IPS-18c (cell line): ENCODE data around the gene KLHL22.

Experiments
- H3K4me3 ChIP-seq: 2 replicates; pipeline ENCODE4 v1.7.0; 2013; ENCODE audit warnings: low read depth, mild to moderate bottlenecking, low read length, moderate library complexity; ENCODE audit not compliant: insufficient read depth
- H3K9me3 ChIP-seq: one replicate; pipeline ENCODE4 v1.6.1; 2013; ENCODE audit warnings: mild to moderate bottlenecking, low read length, moderate library complexity; ENCODE audit not compliant: control insufficient read depth, insufficient read depth

KLHL22 gene

DNA sequence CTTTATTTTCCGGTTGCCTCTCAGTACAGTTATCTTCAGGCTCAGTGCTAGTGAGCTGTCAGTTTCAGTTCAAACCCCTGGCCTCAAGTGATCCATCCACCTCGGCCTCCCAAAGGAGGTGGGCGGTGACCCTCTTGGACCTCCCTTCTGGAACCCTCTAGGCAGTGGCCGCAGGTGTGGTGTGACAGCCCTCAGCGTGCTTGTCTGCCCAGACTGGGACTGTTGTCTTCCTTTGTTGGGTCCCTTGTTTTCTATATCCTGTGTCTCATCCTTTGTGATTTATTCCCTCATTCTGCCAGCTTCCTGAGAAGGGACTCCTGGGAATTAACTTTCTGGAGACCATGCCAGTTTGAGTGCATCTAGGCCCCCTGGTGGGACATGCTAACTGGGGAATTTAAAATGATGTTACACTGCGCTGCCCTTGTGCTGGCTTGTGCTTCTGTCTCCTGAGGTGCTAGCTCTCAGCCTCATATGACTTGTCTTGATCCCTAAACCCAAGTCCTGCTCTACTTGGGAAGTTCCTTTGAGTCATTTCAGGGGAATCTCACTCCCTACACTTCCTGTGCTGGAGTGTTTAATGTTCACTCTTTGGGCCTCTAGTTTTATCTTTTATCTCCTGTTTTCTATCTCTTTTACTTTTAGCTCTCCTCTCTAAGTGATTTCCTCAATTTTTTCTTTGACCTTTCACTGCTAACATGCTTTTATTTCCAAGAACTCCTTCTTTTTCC lies 31.2 kb upstream of the KLHL22 start:
- H3K4me3 ChIP-seq = no peak overlapping the region
- H3K9me3 ChIP-seq = peaks cover 5% of the 10 kb centered on the region

GRCh38 chr22:20526305-20526627 lies 30.7 kb upstream of the KLHL22 start:
- Histone ChIP-seq H3K9me3 (peaks cover 5% of the 10 kb centered on the region), H3K4me3 (no peak overlapping the region)

GRCh38 chr22:20525048-20525447 lies 29.5 kb upstream of the KLHL22 start:
- H3K9me3 ChIP-seq = peaks cover 5% of the 10 kb centered on the region
- no peak overlapping the region for H3K4me3 ChIP-seq

- Histone ChIP-seq H3K9me3 (peaks cover 5% of the 10 kb centered on the region), H3K4me3 (no peak overlapping the region)
Observed at GRCh38 chr22:20524004-20524481, 28.4 kb upstream of the KLHL22 start.

GRCh38 chr22:20523086-20523983 lies 27.7 kb upstream of the KLHL22 start:
- no peak overlapping the region for H3K4me3 ChIP-seq
- peaks cover 5% of the 10 kb centered on the region for H3K9me3 ChIP-seq

- Histone ChIP-seq H3K9me3 (peaks cover 3% of the 10 kb centered on the region), H3K4me3 (no peak overlapping the region)
Observed at GRCh38 chr22:20522134-20523004, 26.8 kb upstream of the KLHL22 start.

DNA sequence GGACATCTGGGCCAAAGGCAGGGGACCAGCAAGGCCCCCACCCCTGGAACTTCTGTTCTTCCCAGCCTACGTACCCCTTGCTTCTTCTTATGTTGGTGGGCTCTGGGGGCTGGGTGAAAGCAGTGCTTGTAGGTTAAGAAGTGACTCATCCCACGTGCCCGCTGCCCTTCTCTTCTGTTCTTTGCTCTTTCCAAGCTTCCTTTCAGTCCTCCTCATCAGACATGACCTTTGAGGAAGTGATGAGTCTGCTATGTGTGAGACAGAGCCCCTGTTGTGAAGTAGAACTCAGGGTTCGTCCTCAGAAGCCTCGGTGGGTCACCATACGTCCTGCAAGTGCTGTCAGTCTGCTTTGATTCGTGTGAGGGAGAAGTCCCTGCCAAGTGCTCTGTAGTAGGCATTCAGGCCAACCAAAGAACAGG lies 24.5 kb upstream of the KLHL22 start:
- H3K4me3 ChIP-seq = no peak overlapping the region

GRCh38 chr22:20519558-20519957 lies 24.0 kb upstream of the KLHL22 start:
- Histone ChIP-seq H3K4me3 (no peak overlapping the region), H3K9me3 (no peaks in the 10 kb centered on the region)

More for the DNA sequence above, 24.5 kb upstream of the KLHL22 start:
- no peaks in the 10 kb centered on the region for H3K9me3 ChIP-seq

- H3K9me3 ChIP-seq = no peaks in the 10 kb centered on the region
Observed at GRCh38 chr22:20517841-20518592, 22.4 kb upstream of the KLHL22 start.

GRCh38 chr22:20517422-20517821 lies 21.8 kb upstream of the KLHL22 start:
- no peaks in the 10 kb centered on the region for H3K9me3 ChIP-seq
- no peak overlapping the region for H3K4me3 ChIP-seq

More at GRCh38 chr22:20517841-20518592, 22.4 kb upstream of the KLHL22 start:
- no peak overlapping the region for H3K4me3 ChIP-seq

GRCh38 chr22:20516399-20516798 lies 20.8 kb upstream of the KLHL22 start:
- no peaks in the 10 kb centered on the region for H3K9me3 ChIP-seq
- H3K4me3 ChIP-seq = no peak overlapping the region

DNA sequence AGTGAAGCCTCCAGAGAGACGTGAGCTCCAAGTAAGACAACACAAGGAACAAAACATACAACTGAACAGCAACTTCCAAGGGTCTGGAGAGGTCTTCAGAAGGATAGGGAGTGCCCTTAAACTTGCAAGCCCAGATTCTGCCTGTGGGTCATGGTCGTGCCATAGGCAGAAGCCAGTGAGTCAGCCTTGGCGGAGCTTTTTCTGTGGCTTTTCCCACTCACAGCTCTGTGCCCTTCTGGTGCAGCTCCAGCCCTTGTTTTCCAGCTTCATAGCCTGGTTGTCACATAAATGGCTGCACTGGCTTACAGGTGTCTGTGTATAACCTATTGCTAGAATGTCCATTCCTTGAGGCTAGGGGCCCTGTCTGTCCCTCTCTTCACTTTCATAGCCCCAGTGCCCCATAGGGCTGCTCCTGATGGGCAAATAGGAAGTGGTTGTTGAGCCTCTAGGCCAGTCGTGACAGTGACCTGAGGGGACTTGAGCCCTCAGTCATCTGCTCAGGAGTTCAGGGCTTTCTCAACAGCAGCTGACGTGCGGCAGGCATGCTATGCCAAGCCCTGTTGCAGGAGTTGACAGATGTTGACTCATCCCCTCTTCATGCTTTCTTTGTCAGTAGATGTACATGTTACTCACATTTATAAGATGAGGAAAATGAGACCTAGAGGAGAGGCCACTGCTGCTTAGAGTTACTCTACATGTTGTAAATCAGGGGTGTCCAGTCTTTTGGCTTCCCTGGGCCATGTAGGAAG lies 19.2 kb upstream of the KLHL22 start:
- H3K9me3 ChIP-seq = no peaks in the 10 kb centered on the region
- no peak overlapping the region for H3K4me3 ChIP-seq

- H3K9me3 ChIP-seq = no peaks in the 10 kb centered on the region
- no peak overlapping the region for H3K4me3 ChIP-seq
Observed at GRCh38 chr22:20511578-20512229, 16.1 kb upstream of the KLHL22 start.

GRCh38 chr22:20510811-20511577 lies 15.4 kb upstream of the KLHL22 start:
- no peaks in the 10 kb centered on the region for H3K9me3 ChIP-seq
- H3K4me3 ChIP-seq = no peak overlapping the region
